Mesenchymal stem cell (in vitro differentiated cells and primary cell): ENCODE measurements around the gene MAN1A1.

ENCODE experiments used
- DNase-seq: peaks from one replicate; pipeline ENCODE4 v3.0.0-alpha.2; 2013
- H2AFZ ChIP-seq: one replicate; pipeline ENCODE4 v1.6.1; 2013; ENCODE audit warnings: low read depth, mild to moderate bottlenecking, control low read depth, inconsistent platforms, low read length, moderate library complexity
- H2AK5ac ChIP-seq: 2 replicates; pipeline ENCODE4 v1.6.1; 2013; ENCODE audit warnings: low read length, moderate library complexity, mild to moderate bottlenecking, inconsistent platforms; ENCODE audit not compliant: severe bottlenecking
- H2BK120ac ChIP-seq: one replicate; pipeline ENCODE4 v1.6.1; 2013; ENCODE audit warnings: low read depth, mild to moderate bottlenecking, inconsistent platforms, low read length, moderate library complexity
- H2BK12ac ChIP-seq, 2 experiments: one replicate each; pipeline ENCODE4 v1.6.1; 2013; ENCODE audit warnings: inconsistent platforms in 2 of 2, low read length in 2 of 2, mild to moderate bottlenecking in 2 of 2, moderate library complexity in 2 of 2, control low read depth in 1 of 2
- H2BK15ac ChIP-seq: one replicate; pipeline ENCODE4 v1.6.1; 2013; ENCODE audit warnings: mild to moderate bottlenecking, low read depth, inconsistent platforms; ENCODE audit not compliant: poor library complexity, severe bottlenecking
- H2BK5ac ChIP-seq: 2 replicates; pipeline ENCODE4 v1.6.1; 2013; ENCODE audit warnings: low read depth, mild to moderate bottlenecking, low read length, control low read depth, inconsistent platforms; ENCODE audit not compliant: poor library complexity, severe bottlenecking
- H3K14ac ChIP-seq, 2 experiments: one replicate each; pipeline ENCODE4 v1.6.1; 2013; ENCODE audit warnings: inconsistent platforms in 2 of 2, low read length in 2 of 2, control low read depth in 1 of 2, mild to moderate bottlenecking in 1 of 2, moderate library complexity in 1 of 2
- H3K18ac ChIP-seq, 2 experiments: one replicate each; pipeline ENCODE4 v1.6.1; 2013; ENCODE audit warnings: inconsistent platforms in 2 of 2, low read length in 2 of 2, control low read depth in 1 of 2, low read depth in 1 of 2, mild to moderate bottlenecking in 1 of 2
- H3K23ac ChIP-seq, 2 experiments: one replicate each; pipeline ENCODE4 v1.6.1; 2013; ENCODE audit warnings: inconsistent platforms in 2 of 2, low read length in 2 of 2, mild to moderate bottlenecking in 2 of 2, moderate library complexity in 2 of 2, control low read depth in 1 of 2
- H3K27ac ChIP-seq: 2 replicates; pipeline ENCODE4 v1.5.1; 2013; ENCODE audit warnings: mild to moderate bottlenecking, moderate library complexity, low read length, control low read depth, inconsistent platforms; ENCODE audit not compliant: poor library complexity, severe bottlenecking
- H3K27me3 ChIP-seq, 2 experiments: 2 replicates each; pipeline versions ENCODE4 v1.6.1 to v1.7.0; 2013; ENCODE audit warnings: low read length in 2 of 2, mild to moderate bottlenecking in 2 of 2, moderate library complexity in 2 of 2, control low read depth in 1 of 2, inconsistent platforms in 1 of 2; ENCODE audit not compliant: control insufficient read depth in 1 of 2, insufficient read depth in 1 of 2
- H3K36me3 ChIP-seq, 2 experiments: 2 replicates each; pipeline versions ENCODE4 v1.6.1 to v1.7.0; 2013; ENCODE audit warnings: low read length in 2 of 2, control low read depth in 1 of 2, inconsistent platforms in 1 of 2, low read depth in 1 of 2, mild to moderate bottlenecking in 1 of 2; ENCODE audit not compliant: insufficient read depth in 2 of 2, control insufficient read depth in 1 of 2
- H3K4ac ChIP-seq, 2 experiments: one replicate each; pipeline ENCODE4 v1.6.1; 2013; ENCODE audit warnings: inconsistent platforms in 2 of 2, low read length in 2 of 2, mild to moderate bottlenecking in 2 of 2, moderate library complexity in 2 of 2, control low read depth in 1 of 2, low read depth in 1 of 2
- H3K4me1 ChIP-seq: 2 replicates; pipeline ENCODE4 v1.6.1; 2013; ENCODE audit warnings: low read depth, low read length, control low read depth; ENCODE audit not compliant: control insufficient read depth, insufficient read depth
- H3K4me2 ChIP-seq: 2 replicates; pipeline ENCODE4 v1.6.1; 2013; ENCODE audit warnings: low read length, mild to moderate bottlenecking, inconsistent platforms; ENCODE audit not compliant: poor library complexity, severe bottlenecking
- H3K4me3 ChIP-seq, 2 experiments: 2 replicates each; pipeline versions ENCODE4 v1.5.1 to v1.7.0; 2013; ENCODE audit warnings: low read length in 2 of 2, mild to moderate bottlenecking in 2 of 2, control low read depth in 1 of 2, low read depth in 1 of 2; ENCODE audit not compliant: insufficient read depth in 1 of 2
- H3K79me1 ChIP-seq: replicated peaks from 2 replicates; pipeline ENCODE4 v1.6.1; 2013; ENCODE audit warnings: mild to moderate bottlenecking, control low read depth, low read length, inconsistent platforms; ENCODE audit not compliant: poor library complexity, severe bottlenecking
- H3K9ac ChIP-seq: 2 replicates; pipeline ENCODE4 v1.7.0; 2013; ENCODE audit warnings: mild to moderate bottlenecking, low read length, moderate library complexity
- H3K9me3 ChIP-seq: 2 replicates; pipeline ENCODE4 v1.7.0; 2013; ENCODE audit warnings: mild to moderate bottlenecking, low read length; ENCODE audit not compliant: control insufficient read depth
- H4K8ac ChIP-seq: one replicate; pipeline ENCODE4 v1.6.1; 2013; ENCODE audit warnings: inconsistent platforms, mild to moderate bottlenecking, low read length, moderate library complexity
- H4K91ac ChIP-seq: one replicate; pipeline ENCODE4 v1.6.1; 2013; ENCODE audit warnings: mild to moderate bottlenecking, low read length, inconsistent platforms
- WGBS: methylation state at CpG from one replicate; pipeline ENCODE4 v1.1.7; 2013; ENCODE audit warnings: mixed read lengths; 5-methylcytosine and 5-hydroxymethylcytosine counted together

Gene MAN1A1

DNA sequence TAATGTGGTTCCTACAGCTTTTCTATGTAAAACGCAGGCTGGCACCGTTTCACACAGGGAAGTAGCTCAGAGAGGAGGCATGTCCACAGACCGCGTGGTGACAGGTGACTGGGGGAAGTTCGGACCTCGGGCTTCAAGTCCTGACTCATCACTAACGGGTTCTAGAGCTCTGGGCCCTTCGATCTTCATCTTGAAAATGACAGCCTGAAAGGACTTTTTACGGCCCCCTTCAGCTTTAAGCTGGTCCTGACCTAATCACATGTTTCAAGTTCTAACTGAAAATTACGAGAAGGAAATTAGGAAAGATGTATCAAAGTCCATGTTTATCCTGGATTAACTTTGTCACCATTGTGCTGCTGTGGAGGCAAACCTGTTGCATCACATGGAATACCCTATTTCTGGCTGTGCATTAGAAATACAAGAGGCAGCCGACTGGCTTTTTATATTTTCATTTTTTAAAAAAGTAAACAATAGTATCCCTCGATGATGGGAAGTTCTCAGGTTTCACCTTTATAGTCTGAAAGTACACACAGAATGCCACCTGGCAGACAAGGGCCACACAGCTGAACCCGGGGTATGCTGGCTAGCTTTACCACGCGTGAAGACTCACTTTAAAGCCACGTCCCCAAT lies 2.0 kb downstream of the MAN1A1 start:
- H3K36me3 ChIP-seq = peaks cover 0 to 31% of the 10 kb centered on the region in 2 experiments
- H3K27me3 ChIP-seq = no peaks in the 10 kb centered on the region
- peaks cover 4% of the 10 kb centered on the region for H3K4me1 ChIP-seq
- H3K4me2 ChIP-seq = peak overlapping the region; percentile 70
- no peak overlapping the region for H2BK5ac ChIP-seq
- peak overlapping the region in 1 of 2 experiments; percentile 89 for H2BK12ac ChIP-seq
- H4K8ac ChIP-seq = peak overlapping the region; percentile 31
- peak overlapping the region; percentile 40 to 93 for H3K4me3 ChIP-seq
- peak overlapping the region in 1 of 2 experiments; percentile 96 for H3K14ac ChIP-seq
- no peak overlapping the region for H2AK5ac ChIP-seq
- H3K18ac ChIP-seq = peak overlapping the region in 1 of 2 experiments; percentile 56
- H3K23ac ChIP-seq = peak overlapping the region in 1 of 2 experiments; percentile 93
- H2BK15ac ChIP-seq = no peak overlapping the region
- peaks cover 12% of the 10 kb centered on the region for H3K79me1 ChIP-seq
- peak; percentile 40 for DNase-seq
- H2AFZ ChIP-seq = no peak overlapping the region
- peak overlapping the region; percentile 99 for H3K9ac ChIP-seq
- peak overlapping the region in 1 of 2 experiments; percentile 30 for H3K4ac ChIP-seq
- no peaks in the 10 kb centered on the region for H3K9me3 ChIP-seq
- no peak overlapping the region for H2BK120ac ChIP-seq
- no peak overlapping the region for H3K27ac ChIP-seq
- 31% methylated on average over 16 of the region's 16 CpGs for WGBS
- no peak overlapping the region for H4K91ac ChIP-seq

DNA sequence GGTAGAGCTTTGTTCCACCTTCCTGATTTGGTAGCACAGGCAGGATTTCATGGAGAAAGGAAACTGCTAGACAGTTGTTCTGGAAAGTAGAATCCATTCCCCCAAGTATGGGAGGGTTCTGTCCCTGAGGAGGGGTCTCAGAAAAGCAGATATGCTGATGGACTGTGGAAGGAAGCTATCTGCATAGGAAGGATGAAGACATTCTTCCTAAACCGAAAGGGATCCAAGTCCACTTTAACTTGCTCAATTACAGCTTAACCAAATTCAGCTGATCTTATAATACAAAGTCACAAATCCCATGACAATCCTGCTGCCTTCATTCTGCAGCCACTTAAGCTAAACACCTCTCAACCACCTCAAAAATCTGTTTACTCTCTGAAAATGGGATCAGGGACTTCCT lies 2.6 kb downstream of the MAN1A1 start:
- Histone ChIP-seq H3K9me3 (no peaks in the 10 kb centered on the region), H3K23ac (no peak overlapping the region), H3K4ac (no peak overlapping the region), H3K4me3 (peak overlapping the region in 1 of 2 experiments; percentile 93), H3K27me3 (no peaks in the 10 kb centered on the region), H3K27ac (no peak overlapping the region), H2BK12ac (no peak overlapping the region), H2BK15ac (no peak overlapping the region), H3K9ac (peak overlapping the region; percentile 99), H2AK5ac (no peak overlapping the region), H2BK5ac (no peak overlapping the region), H3K4me2 (no peak overlapping the region), H3K4me1 (peaks cover 4% of the 10 kb centered on the region), H3K36me3 (peaks cover 0 to 38% of the 10 kb centered on the region in 2 experiments), H4K8ac (no peak overlapping the region), H4K91ac (no peak overlapping the region), H3K18ac (no peak overlapping the region), H2AFZ (no peak overlapping the region), H3K79me1 (peaks cover 14% of the 10 kb centered on the region), H3K14ac (no peak overlapping the region), H2BK120ac (no peak overlapping the region)
- no peak for DNase-seq
- 68% methylated on average over 1 of the region's 1 CpG for whole genome bisulfite sequencing

DNA sequence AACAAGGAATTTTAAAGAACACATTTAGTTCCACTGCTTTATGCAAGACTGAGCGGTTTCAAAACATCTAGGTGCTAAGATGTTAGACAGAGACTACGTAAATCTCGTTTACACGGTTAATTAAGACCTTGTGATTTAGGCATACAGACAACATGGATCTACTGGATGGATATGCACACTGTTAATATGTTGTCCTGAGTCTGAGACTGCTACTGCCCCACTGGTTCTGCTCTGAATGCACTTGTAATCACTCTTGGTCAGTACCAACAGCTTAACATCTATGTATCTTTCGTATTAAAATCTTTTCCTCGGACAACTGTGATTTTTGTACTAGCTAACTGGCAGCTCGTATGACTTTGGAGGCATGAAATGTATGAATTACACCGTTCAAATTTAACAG lies 3.1 kb downstream of the MAN1A1 start:
- H3K4me1 ChIP-seq = peaks cover 4% of the 10 kb centered on the region
- H3K79me1 ChIP-seq = peaks cover 14% of the 10 kb centered on the region
- H3K23ac ChIP-seq = no peak overlapping the region
- no peak overlapping the region for H2AK5ac ChIP-seq
- 89% methylated on average over 8 of the region's 8 CpGs for WGBS
- H3K9me3 ChIP-seq = no peaks in the 10 kb centered on the region
- H2BK120ac ChIP-seq = no peak overlapping the region
- no peak overlapping the region for H3K18ac ChIP-seq
- DNase-seq = peak; percentile 13
- H2AFZ ChIP-seq = no peak overlapping the region
- H3K4me3 ChIP-seq = peak overlapping the region in 1 of 2 experiments; percentile 93
- no peaks in the 10 kb centered on the region for H3K27me3 ChIP-seq
- H4K91ac ChIP-seq = no peak overlapping the region
- no peak overlapping the region for H3K27ac ChIP-seq
- no peak overlapping the region for H2BK5ac ChIP-seq
- H2BK12ac ChIP-seq = no peak overlapping the region
- H3K4ac ChIP-seq = no peak overlapping the region
- no peak overlapping the region for H3K14ac ChIP-seq
- peak overlapping the region; percentile 99 for H3K9ac ChIP-seq
- H3K4me2 ChIP-seq = no peak overlapping the region
- H2BK15ac ChIP-seq = no peak overlapping the region
- peaks cover 0 to 42% of the 10 kb centered on the region in 2 experiments for H3K36me3 ChIP-seq
- no peak overlapping the region for H4K8ac ChIP-seq

DNA sequence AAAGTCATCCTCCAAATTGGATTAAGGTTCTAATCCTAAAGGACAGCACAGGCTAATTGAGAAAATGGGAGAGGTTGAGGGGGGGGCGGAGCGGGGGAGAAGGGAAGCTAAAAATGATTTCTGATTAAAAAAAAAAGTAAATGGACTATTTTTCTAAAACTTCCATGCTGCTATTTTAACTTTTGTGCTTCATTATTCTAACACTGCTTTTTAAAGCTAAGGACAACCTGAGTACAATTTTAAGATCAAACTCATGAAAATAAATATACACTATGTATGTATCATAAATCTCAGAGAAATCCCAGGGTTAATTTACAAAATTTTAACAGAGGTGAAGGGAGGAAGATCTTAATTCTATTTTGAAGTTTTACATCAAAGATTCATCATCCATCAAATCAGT lies 4.4 kb downstream of the MAN1A1 start:
- Histone ChIP-seq H3K4ac (no peak overlapping the region), H3K14ac (no peak overlapping the region), H2AFZ (no peak overlapping the region), H3K18ac (no peak overlapping the region), H3K27ac (no peak overlapping the region), H3K36me3 (peaks cover 0 to 55% of the 10 kb centered on the region in 2 experiments), H3K23ac (no peak overlapping the region), H3K9ac (peak overlapping the region; percentile 48), H2BK12ac (no peak overlapping the region), H3K4me2 (no peak overlapping the region), H2BK5ac (no peak overlapping the region), H3K4me3 (peak overlapping the region in 1 of 2 experiments; percentile 93), H3K9me3 (no peaks in the 10 kb centered on the region), H2AK5ac (no peak overlapping the region), H3K27me3 (no peaks in the 10 kb centered on the region), H2BK15ac (no peak overlapping the region), H3K4me1 (peaks cover 4% of the 10 kb centered on the region), H3K79me1 (peaks cover 21% of the 10 kb centered on the region), H4K91ac (no peak overlapping the region), H4K8ac (no peak overlapping the region), H2BK120ac (no peak overlapping the region)
- no CpG with 5 or more reads among the region's 2 CpGs for WGBS
- no peak for DNase-seq
